ENCODE data around the gene TMIGD3.
A peak's percentile ranks its signal among the peaks of the same experiment; 100 is the strongest.

Gene TMIGD3

DNA sequence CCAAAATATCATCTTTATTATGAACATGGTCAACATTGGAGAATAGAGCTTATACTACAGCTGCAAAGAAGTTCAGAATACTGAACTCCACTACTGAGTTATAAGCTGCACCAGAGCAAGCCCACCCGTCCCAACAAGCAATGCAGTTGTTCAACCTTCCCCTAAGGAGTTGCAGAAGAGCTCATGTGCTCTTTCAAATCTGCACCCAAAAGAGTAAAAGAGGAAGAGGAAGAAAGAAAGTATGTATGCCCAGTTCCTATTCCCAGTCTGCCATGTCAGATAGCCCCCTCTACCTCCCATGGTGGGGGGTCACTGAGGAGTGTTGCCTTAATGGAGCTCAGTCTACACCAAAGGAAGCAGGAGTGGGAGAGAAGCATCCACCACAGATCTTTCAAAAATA, 22.8 kb downstream of the TMIGD3 start:
- FAIRE-seq (no peak), DNase-seq (ENCODE audit: extremely low spot score, insufficient read length, low read depth) (no peak)

DNA sequence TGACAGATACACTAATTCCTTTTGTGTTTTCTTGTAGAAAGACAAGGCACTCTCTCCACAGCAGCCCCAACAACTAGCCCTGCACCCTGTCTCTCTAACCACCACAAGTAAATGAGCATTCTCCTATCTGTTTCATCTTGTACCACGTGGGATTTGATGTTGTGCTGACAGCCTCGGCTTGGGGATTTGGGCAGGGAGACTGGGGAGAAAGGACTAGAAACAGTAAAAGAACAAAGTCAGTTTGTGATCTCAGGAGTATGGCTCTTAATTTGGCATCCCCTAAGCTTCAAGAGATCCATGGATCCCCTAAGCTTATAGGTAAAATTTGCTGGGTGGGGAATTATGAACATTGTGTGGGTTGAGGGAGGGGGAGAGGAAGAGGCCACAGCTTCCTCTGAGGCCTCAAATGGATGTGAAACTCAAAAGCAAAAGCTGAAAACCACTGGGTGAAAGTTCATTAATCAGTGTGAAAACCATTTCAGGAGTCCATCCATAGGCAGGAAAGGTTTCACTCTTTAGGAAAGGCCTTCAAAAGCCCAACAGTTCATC, 26.6 kb downstream of the TMIGD3 start:
- DNase-seq (ENCODE audit: extremely low spot score, insufficient read length, low read depth) (no peak), FAIRE-seq (peak; percentile 82)

GRCh38 chr1:111476214-111476613, 27.2 kb downstream of the TMIGD3 start:
- FAIRE-seq: no peak

GRCh38 chr1:111475701-111476100, 27.7 kb downstream of the TMIGD3 start:
- DNase-seq (ENCODE audit: extremely low spot score, insufficient read length, low read depth): no peak
- no peak for FAIRE-seq

More at GRCh38 chr1:111476214-111476613, 27.2 kb downstream of the TMIGD3 start:
- no peak for DNase-seq (ENCODE audit: extremely low spot score, insufficient read length, low read depth)

- DNase-seq (ENCODE audit: extremely low spot score, insufficient read length, low read depth): no peak
- no peak for FAIRE-seq
These were observed 28.9 kb downstream of the TMIGD3 start for GRCh38 chr1:111474521-111474920.

DNA sequence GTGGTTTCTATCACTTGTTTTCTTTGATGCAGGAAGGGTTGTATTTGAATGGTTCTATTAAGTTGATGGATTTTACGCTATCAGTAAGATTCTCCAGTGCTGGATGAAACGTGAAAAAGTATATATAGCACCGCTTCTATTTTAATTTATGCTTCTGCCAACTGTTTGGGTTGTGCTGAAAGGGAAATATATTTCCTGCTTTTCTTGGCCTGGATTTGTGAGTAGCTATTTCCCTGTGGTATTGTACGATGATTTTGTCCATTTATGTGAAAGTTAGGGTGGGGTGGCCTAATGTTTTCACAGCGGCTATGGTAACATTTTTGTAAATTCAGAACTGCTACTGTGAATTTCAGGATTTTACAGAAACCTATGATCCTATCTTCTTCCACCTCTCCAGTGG, 29.3 kb downstream of the TMIGD3 start:
- FAIRE-seq: no peak
- no peak for DNase-seq (ENCODE audit: extremely low spot score, insufficient read length, low read depth)

DNA sequence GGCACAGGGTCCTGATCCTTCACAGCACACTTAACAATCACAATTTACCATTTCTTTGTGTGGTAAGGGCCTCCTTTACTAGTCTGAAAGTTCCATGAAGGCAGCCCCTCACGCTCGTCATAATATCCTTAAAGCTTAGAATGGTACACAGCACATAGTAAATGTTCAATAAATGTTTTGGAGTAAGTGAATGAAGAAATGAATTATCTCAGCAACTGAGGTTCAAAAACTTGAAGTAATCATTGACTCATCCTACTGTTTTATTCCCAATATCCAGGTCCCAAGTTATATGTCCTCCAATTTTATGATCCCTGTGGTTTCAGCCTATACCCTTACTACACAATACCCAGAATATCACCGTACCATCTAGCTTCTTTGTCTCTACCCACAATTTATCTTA, 31.9 kb downstream of the TMIGD3 start:
- FAIRE-seq (peak; percentile 35), DNase-seq (ENCODE audit: extremely low spot score, insufficient read length, low read depth) (no peak)

DNA sequence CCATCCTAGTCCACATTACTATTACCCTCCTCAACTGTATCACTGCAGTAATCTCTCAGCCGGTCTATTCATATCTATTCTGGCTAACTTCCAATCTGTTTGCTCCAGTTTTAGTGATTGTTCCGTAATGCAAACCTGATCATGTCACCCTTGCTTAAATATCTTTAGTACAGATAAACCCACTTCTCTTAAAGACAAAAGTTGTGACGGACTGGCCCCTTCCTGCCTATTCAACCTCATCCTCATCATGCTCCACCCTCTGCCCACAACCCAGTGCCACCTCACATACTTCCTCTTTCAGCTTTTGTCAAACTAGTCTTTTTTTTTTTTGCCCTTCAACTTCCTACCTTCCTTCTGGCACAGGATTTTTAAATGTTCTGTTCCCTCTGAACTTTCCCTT, 32.4 kb downstream of the TMIGD3 start:
- DNase-seq (ENCODE audit: extremely low spot score, insufficient read length, low read depth) (no peak), FAIRE-seq (peak; percentile 87)

DNA sequence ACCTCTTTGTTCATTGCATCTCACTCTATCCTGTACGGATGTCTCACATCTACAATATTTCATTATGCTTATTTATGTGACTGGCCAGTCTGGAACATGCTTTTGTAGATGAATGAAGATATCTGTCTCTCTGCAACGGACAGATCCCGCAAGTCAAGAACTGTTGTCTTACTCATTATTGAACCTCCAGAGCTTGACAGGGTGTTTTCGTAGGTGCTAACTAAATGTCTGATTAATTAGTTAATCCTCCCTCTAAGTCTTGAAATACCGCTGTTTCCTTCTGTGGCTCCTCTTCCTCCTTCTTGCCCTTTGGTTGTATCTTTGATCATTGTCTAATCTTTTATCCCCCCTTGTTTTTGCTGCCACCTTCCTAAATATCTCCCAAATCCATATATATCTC, 32.8 kb downstream of the TMIGD3 start:
- FAIRE-seq (no peak), DNase-seq (ENCODE audit: extremely low spot score, insufficient read length, low read depth) (no peak)

GRCh38 chr1:111469539-111469938, 33.9 kb downstream of the TMIGD3 start:
- no peak for DNase-seq (ENCODE audit: extremely low spot score, insufficient read length, low read depth)
- FAIRE-seq: no peak

DNA sequence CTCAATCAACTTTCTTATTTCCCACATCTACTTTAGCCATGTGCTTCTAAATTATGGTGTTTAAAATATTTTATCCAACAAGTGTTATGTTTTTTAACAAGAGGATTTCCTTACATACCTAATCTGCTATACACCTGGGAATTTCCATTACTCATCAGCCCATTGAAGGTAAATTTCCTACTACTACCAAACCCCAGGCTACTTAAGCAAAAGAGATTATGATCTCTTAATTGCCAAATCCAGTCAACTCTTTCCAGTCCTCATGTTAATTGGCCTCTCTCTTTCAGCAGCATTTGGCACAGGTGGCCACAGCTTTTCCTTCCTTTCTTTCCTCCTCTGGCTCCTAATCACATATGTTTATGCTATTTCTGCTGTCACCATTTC, 34.7 kb downstream of the TMIGD3 start:
- DNase-seq (ENCODE audit: extremely low spot score, insufficient read length, low read depth): no peak
- no peak for FAIRE-seq

DNA sequence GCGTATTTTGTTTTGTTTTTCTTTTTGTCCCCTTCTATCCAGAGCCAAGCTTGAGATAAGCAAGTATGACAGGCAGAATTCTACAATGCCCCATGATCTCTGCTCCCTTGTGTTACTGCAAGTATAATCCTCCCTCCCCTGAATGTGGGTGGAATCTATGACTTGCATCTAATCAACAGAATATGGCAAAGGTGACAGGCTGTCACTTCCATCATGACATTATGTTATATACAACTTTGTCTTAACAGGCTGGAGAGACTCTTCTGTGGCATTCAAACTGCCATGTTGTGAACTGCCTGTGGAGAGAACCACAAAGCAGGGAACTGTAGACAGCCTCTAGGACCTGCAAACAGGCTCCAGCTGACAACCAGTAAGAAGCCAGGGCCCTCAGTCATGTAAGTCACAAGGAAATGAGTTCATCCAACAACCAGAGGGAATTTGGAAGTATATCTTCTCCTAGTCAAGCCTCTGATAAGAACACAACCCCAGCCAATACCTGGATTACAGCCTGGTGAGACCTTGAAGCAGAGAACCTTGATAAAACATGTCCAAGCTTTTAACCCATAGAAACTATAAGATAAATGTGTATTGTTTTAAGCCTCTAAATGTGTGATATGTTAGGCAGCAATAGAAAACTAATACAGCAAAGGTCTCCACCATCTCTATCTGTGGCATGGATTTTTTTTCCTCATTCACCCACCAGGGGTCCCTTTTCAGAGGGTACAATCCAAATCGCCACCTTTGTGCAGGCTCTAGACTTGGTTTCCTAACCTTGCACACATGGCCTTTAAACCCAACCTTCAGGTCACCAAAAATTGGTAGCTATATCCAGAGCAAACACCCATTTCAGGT, 35.3 kb downstream of the TMIGD3 start:
- no peak for DNase-seq (ENCODE audit: extremely low spot score, insufficient read length, low read depth)
- no peak for FAIRE-seq

GRCh38 chr1:111466480-111466879, 37.0 kb downstream of the TMIGD3 start:
- FAIRE-seq (no peak), DNase-seq (ENCODE audit: extremely low spot score, insufficient read length, low read depth) (no peak)

DNA sequence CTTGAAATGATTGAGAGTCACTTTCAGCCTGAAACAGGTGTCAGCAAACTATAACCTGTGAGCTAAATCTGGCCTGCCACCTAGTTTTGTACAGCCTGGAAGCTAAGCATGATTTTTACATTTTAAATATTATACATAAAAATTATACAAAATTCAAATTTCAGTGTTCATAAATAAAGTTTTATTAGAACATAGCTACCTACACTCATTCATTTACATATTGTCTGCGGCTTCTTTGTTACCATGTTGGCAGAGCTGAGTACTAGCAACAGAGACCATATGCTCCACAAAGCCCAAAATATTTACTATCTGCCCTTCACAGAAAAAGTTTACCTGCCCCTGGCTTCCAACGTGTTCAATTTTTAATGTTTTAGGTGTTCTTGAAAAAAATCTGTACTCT, 37.7 kb downstream of the TMIGD3 start:
- DNase-seq (ENCODE audit: extremely low spot score, insufficient read length, low read depth): no peak
- no peak for FAIRE-seq

DNA sequence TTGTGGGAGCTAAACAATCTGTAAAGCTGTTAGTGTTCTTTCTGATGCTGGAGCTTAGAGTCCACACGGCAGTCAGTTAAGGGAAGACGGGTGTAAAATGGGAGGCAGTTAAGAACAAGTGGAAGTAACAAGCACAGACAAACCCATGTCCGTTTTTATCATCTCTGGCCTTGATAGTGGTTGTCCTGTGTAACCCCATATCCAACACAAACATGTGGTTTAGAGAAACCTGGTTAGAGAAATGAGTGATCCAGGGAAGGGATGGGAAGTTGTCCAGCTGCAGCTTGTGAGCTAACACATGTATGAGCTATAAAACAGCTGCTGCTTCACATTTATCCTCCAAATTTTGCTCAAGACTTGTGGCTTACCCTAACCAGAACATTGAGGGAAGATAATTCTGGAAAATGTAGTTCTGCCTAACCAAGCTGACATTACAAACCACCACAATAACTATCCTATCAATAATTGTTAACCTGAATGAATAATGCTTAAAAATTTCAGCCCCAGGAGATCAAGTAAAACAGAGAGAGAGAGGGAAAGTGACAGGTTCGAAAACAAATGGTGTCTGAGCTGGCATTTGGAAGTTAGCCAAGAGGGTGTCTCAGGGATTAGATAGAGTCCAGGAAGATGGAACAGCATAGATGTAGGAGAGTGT, 40.3 kb downstream of the TMIGD3 start:
- DNase-seq (ENCODE audit: extremely low spot score, insufficient read length, low read depth) (no peak), FAIRE-seq (no peak)

- FAIRE-seq (no peak), DNase-seq (ENCODE audit: extremely low spot score, insufficient read length, low read depth) (no peak)
These were observed 40.9 kb downstream of the TMIGD3 start for GRCh38 chr1:111462370-111463028.

DNA sequence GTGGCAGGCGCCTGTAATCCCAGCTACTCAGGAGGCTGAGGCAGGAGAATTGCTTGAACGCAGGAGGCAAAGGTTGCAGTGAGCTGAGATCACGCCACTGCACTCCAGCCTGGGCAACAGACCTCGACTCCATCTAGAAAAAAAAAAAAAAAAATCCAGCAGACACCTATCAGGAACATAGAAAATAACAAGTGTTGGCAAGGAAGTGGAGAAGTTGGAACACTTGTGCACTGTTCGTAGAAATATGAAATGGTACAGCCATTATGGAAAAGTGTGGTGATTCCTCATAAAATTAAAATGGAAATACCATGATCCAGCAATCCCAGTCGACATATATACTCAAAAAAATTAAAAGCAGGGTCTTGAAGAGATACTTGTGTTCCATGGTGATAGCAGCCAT, 41.7 kb downstream of the TMIGD3 start:
- FAIRE-seq (no peak), DNase-seq (ENCODE audit: extremely low spot score, insufficient read length, low read depth) (no peak)

DNA sequence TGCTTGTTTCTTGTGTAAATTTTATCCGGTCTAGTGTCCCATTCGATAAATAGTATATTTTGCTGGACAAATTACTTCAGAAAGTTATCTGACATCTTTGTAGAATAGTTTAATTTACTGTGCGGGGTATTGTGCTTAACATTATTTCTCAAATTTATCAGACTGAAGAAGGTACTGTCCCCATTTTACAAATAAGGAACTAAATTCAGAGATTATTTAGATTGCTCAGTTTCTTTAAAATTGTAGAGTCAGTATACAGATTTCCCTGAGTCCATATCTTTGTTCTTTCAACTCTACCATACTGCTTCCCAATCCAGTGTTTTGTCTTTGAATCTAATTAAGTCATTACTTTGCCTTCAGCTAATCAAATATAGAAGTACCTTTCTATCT, 47.8 kb downstream of the TMIGD3 start:
- FAIRE-seq: no peak

DNA sequence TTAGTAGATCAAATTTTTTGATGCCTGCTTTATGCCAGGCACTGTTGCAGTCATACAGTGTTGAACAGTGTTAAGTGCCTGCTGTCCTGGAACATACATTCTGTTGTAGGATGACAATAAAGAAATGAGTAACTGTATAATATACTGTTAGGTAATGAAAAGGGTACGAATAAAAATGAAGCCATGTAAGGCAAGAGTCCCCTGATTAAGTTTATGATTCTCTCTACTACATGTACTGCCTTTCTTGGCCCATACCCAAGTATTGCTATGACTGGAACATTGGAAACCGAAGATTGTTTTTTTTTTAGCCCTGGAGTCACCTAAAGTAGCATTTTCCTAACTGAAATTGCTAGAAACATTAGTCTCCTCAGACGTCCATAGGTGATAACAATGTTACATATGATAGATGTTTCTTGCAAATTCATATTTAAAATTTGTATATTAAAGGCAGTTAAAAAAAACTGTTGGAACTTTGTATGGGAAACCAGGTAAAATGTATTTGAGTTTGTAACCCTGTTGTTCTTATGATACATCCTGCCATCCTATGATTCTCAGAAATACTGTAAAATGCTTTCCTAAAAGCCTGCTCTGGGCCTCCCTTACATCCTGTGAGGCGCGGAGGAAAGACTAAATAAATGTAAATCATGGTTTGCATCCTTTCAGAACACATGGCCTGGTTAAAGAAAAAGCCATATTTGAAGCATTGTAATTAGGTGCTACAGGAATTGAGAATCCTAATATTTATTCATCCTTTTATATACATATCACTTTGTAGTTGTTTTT, 48.4 kb downstream of the TMIGD3 start:
- FAIRE-seq (peak; percentile 78), DNase-seq (ENCODE audit: extremely low spot score, insufficient read length, low read depth) (no peak)

More for the DNA sequence above, 47.8 kb downstream of the TMIGD3 start:
- DNase-seq (ENCODE audit: extremely low spot score, insufficient read length, low read depth): no peak

DNA sequence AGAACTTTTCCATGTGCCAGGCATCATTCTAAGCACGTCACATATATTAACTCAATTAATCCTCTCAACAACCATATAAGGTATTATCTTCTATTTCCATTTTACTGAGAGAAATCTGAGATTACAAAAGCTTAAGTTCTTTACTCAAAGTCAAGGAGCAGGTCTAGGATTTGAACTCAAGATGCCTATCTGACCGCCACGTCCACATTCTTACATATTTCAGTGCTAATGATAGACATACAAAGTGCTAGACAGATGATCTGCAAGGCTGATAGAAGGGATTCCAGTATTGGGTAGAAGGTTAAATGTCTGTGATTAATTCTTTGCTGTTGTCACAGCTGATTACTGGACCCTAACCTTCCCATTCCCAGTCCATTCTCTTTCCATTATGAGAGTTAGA, 49.7 kb downstream of the TMIGD3 start:
- FAIRE-seq (no peak), DNase-seq (ENCODE audit: extremely low spot score, insufficient read length, low read depth) (no peak)
